Jurkat, Clone E6-1 (cell line): Measurements from ENCODE around the gene IQSEC1.

Experiments used
- DNase-seq: peaks from one replicate; pipeline ENCODE4 v3.0.0-alpha.2; 2011; ENCODE audit warnings: low read depth, low spot score
- H3K4me3 ChIP-seq: 2 replicates; pipeline ENCODE4 v1.5.1; 2011; ENCODE audit warnings: mild to moderate bottlenecking, low read length, control low read depth, moderate library complexity

The IQSEC1 gene

GRCh38 chr3:12935861-12936830 is 137.1 kb downstream of the IQSEC1 start:
- no peak for DNase-seq
- no peak overlapping the region for H3K4me3 ChIP-seq

- no peak for DNase-seq
- H3K4me3 ChIP-seq, result no peak overlapping the region
Observed at GRCh38 chr3:12935023-12935860, 138.0 kb downstream of the IQSEC1 start.

- H3K4me3 ChIP-seq, result no peak overlapping the region
- no peak for DNase-seq
Observed at GRCh38 chr3:12934431-12934830, 138.8 kb downstream of the IQSEC1 start.

- no peak for DNase-seq
- no peak overlapping the region for H3K4me3 ChIP-seq
Observed at GRCh38 chr3:12933901-12934300, 139.3 kb downstream of the IQSEC1 start.

- no peak overlapping the region for H3K4me3 ChIP-seq
- no peak for DNase-seq
Observed at GRCh38 chr3:12932754-12933153, 140.5 kb downstream of the IQSEC1 start.

- DNase-seq, result no peak
- H3K4me3 ChIP-seq, result no peak overlapping the region
Observed at GRCh38 chr3:12932347-12932746, 140.9 kb downstream of the IQSEC1 start.

- no peak for DNase-seq
- H3K4me3 ChIP-seq, result no peak overlapping the region
Observed at GRCh38 chr3:12931273-12931905, 141.8 kb downstream of the IQSEC1 start.

- DNase-seq, result no peak
- no peak overlapping the region for H3K4me3 ChIP-seq
Observed at GRCh38 chr3:12929801-12930200, 143.4 kb downstream of the IQSEC1 start.

- DNase-seq, result no peak
- H3K4me3 ChIP-seq, result no peak overlapping the region
Observed at GRCh38 chr3:12926660-12927059, 146.6 kb downstream of the IQSEC1 start.

- no peak for DNase-seq
- no peak overlapping the region for H3K4me3 ChIP-seq
Observed at GRCh38 chr3:12925648-12926047, 147.6 kb downstream of the IQSEC1 start.

- no peak overlapping the region for H3K4me3 ChIP-seq
- no peak for DNase-seq
Observed at GRCh38 chr3:12924437-12924836, 148.8 kb downstream of the IQSEC1 start.

GRCh38 chr3:12922881-12923431 is 150.3 kb downstream of the IQSEC1 start:
- H3K4me3 ChIP-seq, result no peak overlapping the region
- no peak for DNase-seq

GRCh38 chr3:12922306-12922705 is 150.9 kb downstream of the IQSEC1 start:
- no peak for DNase-seq
- no peak overlapping the region for H3K4me3 ChIP-seq

GRCh38 chr3:12921736-12922135 is 151.5 kb downstream of the IQSEC1 start:
- no peak for DNase-seq
- no peak overlapping the region for H3K4me3 ChIP-seq

- no peak overlapping the region for H3K4me3 ChIP-seq
- DNase-seq, result no peak
Observed at GRCh38 chr3:12920967-12921366, 152.3 kb downstream of the IQSEC1 start.

- no peak for DNase-seq
- H3K4me3 ChIP-seq, result no peak overlapping the region
Observed at GRCh38 chr3:12919205-12919604, 154.0 kb downstream of the IQSEC1 start.

- no peak overlapping the region for H3K4me3 ChIP-seq
- DNase-seq, result no peak
Observed at GRCh38 chr3:12918231-12918630, 155.0 kb downstream of the IQSEC1 start.

GRCh38 chr3:12916159-12916558 is 157.1 kb downstream of the IQSEC1 start:
- H3K4me3 ChIP-seq, result no peak overlapping the region
- DNase-seq, result peak; percentile 90

- no peak for DNase-seq
- H3K4me3 ChIP-seq, result no peak overlapping the region
Observed at GRCh38 chr3:12914088-12914487, 159.1 kb downstream of the IQSEC1 start.
